Activated B cell treated with CpG ODN at 0.5 μM for 24 hours (primary cell): Measurements from ENCODE around the gene CHST9. TPM values are rescaled to one million over a fixed set of nuclear protein-coding genes. Genes with fewer than 3 reads are reported as not detected.

Source experiments
- ATAC-seq: fragments of 200-7000 bp; cut with Tn5 transposase; one replicate; pipeline ENCODE4 v1.10.0; 2021; ENCODE audit warnings: low read depth, mild to moderate bottlenecking, moderate library complexity
- CTCF ChIA-PET: fragments of 350-600 bp; sonication (Branson Sonifier 250); formaldehyde crosslinking; loops from one replicate; lab custom pipeline; 2021; ENCODE audit warnings: antibody characterized with exemption; lab: Charles Lee
- POLR2A ChIA-PET: fragments of 350-600 bp; sonication (Branson Sonifier 250); formaldehyde crosslinking; loops from one replicate; lab custom pipeline; 2021; ENCODE audit warnings: antibody characterized with exemption; lab: Charles Lee
- DNase-seq: peaks from one replicate; pipeline ENCODE4 v3.0.0; 2022
- H3K27ac Mint-ChIP-seq: one replicate; pipeline ENCODE4 v1.8.0; 2020; ENCODE audit warnings: mixed read lengths
- H3K27me3 Mint-ChIP-seq: one replicate; pipeline ENCODE4 v1.8.0; 2021; ENCODE audit warnings: mixed read lengths
- H3K36me3 Mint-ChIP-seq: one replicate; pipeline ENCODE4 v1.8.0; 2021; ENCODE audit warnings: low read depth, mixed read lengths
- H3K4me1 Mint-ChIP-seq: one replicate; pipeline ENCODE4 v1.8.0; 2021; ENCODE audit warnings: mixed read lengths
- H3K4me3 Mint-ChIP-seq: one replicate; pipeline ENCODE4 v1.8.0; 2020; ENCODE audit warnings: mild to moderate bottlenecking, mixed read lengths
- H3K9me3 Mint-ChIP-seq: one replicate; pipeline ENCODE4 v1.8.0; 2020; ENCODE audit warnings: mixed read lengths
- CTCF ChIP-seq: fragments of 200-600 bp; IDR thresholded peaks from one replicate; pipeline ENCODE4 v1.8.0; 2022; ENCODE audit warnings: antibody characterized with exemption, mild to moderate bottlenecking
- intact Hi-C: fragments of 100-400 bp; cut with micrococcal nuclease; formaldehyde crosslinking; loops from one replicate; pipeline ENCODE4 v1.15.1; 2024
- total RNA-seq: library from RNA; stranded (reverse); gene quantifications from 2 replicates; pipeline ENCODE4 v1.2.3, GENCODE V29; 2022

The CHST9 gene
- total RNA-seq, 1 donor from 2014 or later: not detected

- Mint-ChIP-seq H3K9me3 (peaks cover 2% of the 10 kb centered on the region), H3K36me3 (no peaks in the 10 kb centered on the region), H3K27me3 (no peaks in the 10 kb centered on the region), H3K27ac (no peak overlapping the region), H3K4me1 (no peaks in the 10 kb centered on the region), H3K4me3 (no peak overlapping the region)
- POLR2A ChIA-PET: no interaction called here
- DNase-seq (no peak), ATAC-seq (no peak)
- no peak for TF ChIP-seq CTCF
- intact Hi-C loops: no loop called here
- CTCF ChIA-PET: no interaction called here
Measured at GRCh38 chr18:27143580-27144287, 41.4 kb downstream of the CHST9 start.

DNA sequence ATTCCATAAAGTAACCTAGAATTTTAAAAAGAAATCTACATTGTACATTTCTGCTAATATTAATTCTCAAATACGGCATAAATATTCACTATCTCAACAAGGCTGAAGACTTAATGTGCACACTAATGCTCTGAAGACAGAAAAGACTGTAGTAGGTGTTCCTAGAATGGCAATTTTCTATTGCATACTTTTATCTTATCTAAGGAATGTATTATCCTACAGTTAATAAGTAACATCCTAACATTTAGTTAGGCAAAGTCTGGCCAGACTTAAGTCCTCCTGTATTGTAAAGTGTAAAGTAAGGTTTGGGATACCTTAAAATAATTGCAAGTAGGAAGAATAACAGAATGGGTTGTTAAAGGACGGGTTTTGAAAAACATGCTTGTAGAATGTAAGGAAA is 42.2 kb downstream of the CHST9 start:
- POLR2A ChIA-PET: no interaction called here
- no peak for TF ChIP-seq CTCF
- peaks cover 1% of the 10 kb centered on the region for H3K9me3 Mint-ChIP-seq

GRCh38 chr18:27141876-27142275 is 43.2 kb downstream of the CHST9 start:
- intact Hi-C loops: no loop called here
- Mint-ChIP-seq H3K4me3 (no peak overlapping the region), H3K27ac (no peak overlapping the region), H3K9me3 (no peaks in the 10 kb centered on the region), H3K4me1 (no peaks in the 10 kb centered on the region), H3K27me3 (no peaks in the 10 kb centered on the region), H3K36me3 (no peaks in the 10 kb centered on the region)
- ChIA-PET POLR2A (no interaction called here), CTCF (no interaction called here)
- no peak for ATAC-seq
- DNase-seq: no peak
- TF ChIP-seq CTCF: no peak

More for the DNA sequence above, 42.2 kb downstream of the CHST9 start:
- CTCF ChIA-PET: no interaction called here
- intact Hi-C loops: no loop called here
- DNase-seq (no peak), ATAC-seq (no peak)
- no peaks in the 10 kb centered on the region for H3K4me1 Mint-ChIP-seq
- no peak overlapping the region for H3K4me3 Mint-ChIP-seq
- no peak overlapping the region for H3K27ac Mint-ChIP-seq
- no peaks in the 10 kb centered on the region for H3K36me3 Mint-ChIP-seq
- H3K27me3 Mint-ChIP-seq: no peaks in the 10 kb centered on the region

GRCh38 chr18:27138079-27138478 is 47.0 kb downstream of the CHST9 start:
- ATAC-seq (no peak), DNase-seq (no peak)
- no peak overlapping the region for H3K27ac Mint-ChIP-seq
- no peak for TF ChIP-seq CTCF
- no peaks in the 10 kb centered on the region for H3K27me3 Mint-ChIP-seq
- intact Hi-C loops: no loop called here
- ChIA-PET POLR2A (no interaction called here), CTCF (no interaction called here)
- no peak overlapping the region for H3K4me3 Mint-ChIP-seq
- H3K9me3 Mint-ChIP-seq: no peaks in the 10 kb centered on the region
- H3K36me3 Mint-ChIP-seq: no peaks in the 10 kb centered on the region
- H3K4me1 Mint-ChIP-seq: no peaks in the 10 kb centered on the region

GRCh38 chr18:27136208-27136535 is 48.9 kb downstream of the CHST9 start:
- Mint-ChIP-seq H3K36me3 (no peaks in the 10 kb centered on the region), H3K4me1 (no peaks in the 10 kb centered on the region), H3K4me3 (no peak overlapping the region), H3K27ac (no peak overlapping the region), H3K27me3 (no peaks in the 10 kb centered on the region), H3K9me3 (no peaks in the 10 kb centered on the region)
- intact Hi-C loops: no loop called here
- POLR2A ChIA-PET: no interaction called here
- no peak for ATAC-seq
- CTCF ChIA-PET: no interaction called here
- DNase-seq: no peak
- no peak for TF ChIP-seq CTCF
